HuH-7.5 (cell line): ENCODE data around the gene BCAS3.

Source experiments
- DNase-seq: peaks from one replicate; pipeline ENCODE4 v3.0.0; 2011; ENCODE audit warnings: low spot score

BCAS3 gene

GRCh38 chr17:61294286-61294685, 616.6 kb downstream of the BCAS3 start:
- no peak for DNase-seq

GRCh38 chr17:61294777-61295176, 617.1 kb downstream of the BCAS3 start:
- no peak for DNase-seq

GRCh38 chr17:61296058-61296457, 618.4 kb downstream of the BCAS3 start:
- DNase-seq, result no peak

GRCh38 chr17:61299517-61300513, 622.2 kb downstream of the BCAS3 start:
- no peak for DNase-seq

GRCh38 chr17:61302953-61303816, 625.5 kb downstream of the BCAS3 start:
- DNase-seq, result no peak

- no peak for DNase-seq
These were observed 626.1 kb downstream of the BCAS3 start for GRCh38 chr17:61303817-61304096.

GRCh38 chr17:61305024-61305423, 627.4 kb downstream of the BCAS3 start:
- DNase-seq, result no peak

GRCh38 chr17:61306003-61306402, 628.4 kb downstream of the BCAS3 start:
- DNase-seq, result no peak

- no peak for DNase-seq
These were observed 630.5 kb downstream of the BCAS3 start for GRCh38 chr17:61307905-61308886.

- DNase-seq, result no peak
These were observed 632.0 kb downstream of the BCAS3 start for GRCh38 chr17:61309362-61310256.

GRCh38 chr17:61310590-61310989, 632.9 kb downstream of the BCAS3 start:
- no peak for DNase-seq

GRCh38 chr17:61312406-61313295, 635.0 kb downstream of the BCAS3 start:
- DNase-seq, result no peak

- no peak for DNase-seq
These were observed 636.0 kb downstream of the BCAS3 start for GRCh38 chr17:61313461-61314326.

GRCh38 chr17:61314368-61315078, 636.9 kb downstream of the BCAS3 start:
- no peak for DNase-seq

- no peak for DNase-seq
These were observed 639.0 kb downstream of the BCAS3 start for GRCh38 chr17:61316633-61317032.

GRCh38 chr17:61317779-61318178, 640.1 kb downstream of the BCAS3 start:
- no peak for DNase-seq

GRCh38 chr17:61318684-61319098, 641.0 kb downstream of the BCAS3 start:
- no peak for DNase-seq

GRCh38 chr17:61321344-61321743, 643.7 kb downstream of the BCAS3 start:
- no peak for DNase-seq
